ENCODE results near the gene CEP131.

Gene CEP131

GRCh38 chr17:81251094-81251708, 28.4 kb upstream of the CEP131 start:
- Histone ChIP-seq H3K4me3 (ENCODE audit: extremely low read depth, insufficient read depth, low read length, poor library complexity, severe bottlenecking) (no peak overlapping the region), H3K9me3 (ENCODE audit: control insufficient read depth, low read length) (no peaks in the 10 kb centered on the region), H3K4me1 (ENCODE audit: control insufficient read depth, insufficient read depth, low read length, poor library complexity, severe bottlenecking) (peaks cover 8% of the 10 kb centered on the region), H3K27ac (ENCODE audit: low read depth, low read length, severe bottlenecking) (no peak overlapping the region), H3K36me3 (ENCODE audit: control insufficient read depth, insufficient read depth, low read length) (peaks cover 22% of the 10 kb centered on the region)
- WGBS, 2 experiments (ENCODE audit: insufficient coverage in 2 of 2): 87 to 90% methylated on average over 17 to 22 of the region's 25 CpGs

GRCh38 chr17:81250286-81251093, 27.7 kb upstream of the CEP131 start:
- peaks cover 8% of the 10 kb centered on the region for H3K4me1 ChIP-seq (ENCODE audit: control insufficient read depth, insufficient read depth, low read length, poor library complexity, severe bottlenecking)
- no peaks in the 10 kb centered on the region for H3K9me3 ChIP-seq (ENCODE audit: control insufficient read depth, low read length)
- no peak overlapping the region for H3K4me3 ChIP-seq (ENCODE audit: extremely low read depth, insufficient read depth, low read length, poor library complexity, severe bottlenecking)
- 95% methylated on average over 25 to 31 of the region's 31 CpGs for WGBS, 2 experiments (ENCODE audit: insufficient coverage in 2 of 2)
- H3K27ac ChIP-seq (ENCODE audit: low read depth, low read length, severe bottlenecking): no peak overlapping the region
- peaks cover 22% of the 10 kb centered on the region for H3K36me3 ChIP-seq (ENCODE audit: control insufficient read depth, insufficient read depth, low read length)

- Histone ChIP-seq H3K9me3 (ENCODE audit: control insufficient read depth, low read length) (no peaks in the 10 kb centered on the region), H3K36me3 (ENCODE audit: control insufficient read depth, insufficient read depth, low read length) (peaks cover 22% of the 10 kb centered on the region), H3K4me1 (ENCODE audit: control insufficient read depth, insufficient read depth, low read length, poor library complexity, severe bottlenecking) (peaks cover 8% of the 10 kb centered on the region), H3K27ac (ENCODE audit: low read depth, low read length, severe bottlenecking) (no peak overlapping the region), H3K4me3 (ENCODE audit: extremely low read depth, insufficient read depth, low read length, poor library complexity, severe bottlenecking) (no peak overlapping the region)
- 91% methylated on average over 13 to 15 of the region's 15 CpGs for WGBS, 2 experiments (ENCODE audit: insufficient coverage in 2 of 2)
Measured at GRCh38 chr17:81249223-81250040, 26.7 kb upstream of the CEP131 start.

GRCh38 chr17:81248649-81249048, 25.9 kb upstream of the CEP131 start:
- Histone ChIP-seq H3K4me3 (ENCODE audit: extremely low read depth, insufficient read depth, low read length, poor library complexity, severe bottlenecking) (no peak overlapping the region), H3K36me3 (ENCODE audit: control insufficient read depth, insufficient read depth, low read length) (peaks cover 25% of the 10 kb centered on the region), H3K9me3 (ENCODE audit: control insufficient read depth, low read length) (no peaks in the 10 kb centered on the region), H3K27ac (ENCODE audit: low read depth, low read length, severe bottlenecking) (no peak overlapping the region), H3K4me1 (ENCODE audit: control insufficient read depth, insufficient read depth, low read length, poor library complexity, severe bottlenecking) (peaks cover 8% of the 10 kb centered on the region)
- WGBS, 2 experiments (ENCODE audit: insufficient coverage in 2 of 2): 93% methylated on average over 14 of the region's 16 CpGs

GRCh38 chr17:81247339-81247990, 24.7 kb upstream of the CEP131 start:
- Histone ChIP-seq H3K4me1 (ENCODE audit: control insufficient read depth, insufficient read depth, low read length, poor library complexity, severe bottlenecking) (peaks cover 8% of the 10 kb centered on the region), H3K4me3 (ENCODE audit: extremely low read depth, insufficient read depth, low read length, poor library complexity, severe bottlenecking) (no peak overlapping the region), H3K36me3 (ENCODE audit: control insufficient read depth, insufficient read depth, low read length) (peaks cover 25% of the 10 kb centered on the region), H3K27ac (ENCODE audit: low read depth, low read length, severe bottlenecking) (no peak overlapping the region), H3K9me3 (ENCODE audit: control insufficient read depth, low read length) (no peaks in the 10 kb centered on the region)
- WGBS, 2 experiments (ENCODE audit: insufficient coverage in 2 of 2): 91 to 92% methylated on average over 7 to 11 of the region's 15 CpGs

- Histone ChIP-seq H3K4me3 (ENCODE audit: extremely low read depth, insufficient read depth, low read length, poor library complexity, severe bottlenecking) (no peak overlapping the region), H3K27ac (ENCODE audit: low read depth, low read length, severe bottlenecking) (no peak overlapping the region), H3K4me1 (ENCODE audit: control insufficient read depth, insufficient read depth, low read length, poor library complexity, severe bottlenecking) (peaks cover 8% of the 10 kb centered on the region), H3K9me3 (ENCODE audit: control insufficient read depth, low read length) (no peaks in the 10 kb centered on the region), H3K36me3 (ENCODE audit: control insufficient read depth, insufficient read depth, low read length) (peaks cover 28% of the 10 kb centered on the region)
- 93 to 94% methylated on average over 28 of the region's 28 CpGs for WGBS, 2 experiments (ENCODE audit: insufficient coverage in 2 of 2)
Measured at GRCh38 chr17:81246679-81247338, 24.0 kb upstream of the CEP131 start.

GRCh38 chr17:81246343-81246670, 23.5 kb upstream of the CEP131 start:
- no peak overlapping the region for H3K27ac ChIP-seq (ENCODE audit: low read depth, low read length, severe bottlenecking)
- H3K36me3 ChIP-seq (ENCODE audit: control insufficient read depth, insufficient read depth, low read length): peaks cover 28% of the 10 kb centered on the region
- no peaks in the 10 kb centered on the region for H3K9me3 ChIP-seq (ENCODE audit: control insufficient read depth, low read length)
- 97% methylated on average over 8 to 10 of the region's 10 CpGs for WGBS, 2 experiments (ENCODE audit: insufficient coverage in 2 of 2)
- no peak overlapping the region for H3K4me3 ChIP-seq (ENCODE audit: extremely low read depth, insufficient read depth, low read length, poor library complexity, severe bottlenecking)
- H3K4me1 ChIP-seq (ENCODE audit: control insufficient read depth, insufficient read depth, low read length, poor library complexity, severe bottlenecking): peaks cover 8% of the 10 kb centered on the region

- H3K27ac ChIP-seq (ENCODE audit: low read depth, low read length, severe bottlenecking): no peak overlapping the region
- H3K9me3 ChIP-seq (ENCODE audit: control insufficient read depth, low read length): no peaks in the 10 kb centered on the region
- H3K4me3 ChIP-seq (ENCODE audit: extremely low read depth, insufficient read depth, low read length, poor library complexity, severe bottlenecking): no peak overlapping the region
- WGBS, 2 experiments (ENCODE audit: insufficient coverage in 2 of 2): 93 to 96% methylated on average over 37 of the region's 37 CpGs
- H3K4me1 ChIP-seq (ENCODE audit: control insufficient read depth, insufficient read depth, low read length, poor library complexity, severe bottlenecking): peaks cover 8% of the 10 kb centered on the region
- H3K36me3 ChIP-seq (ENCODE audit: control insufficient read depth, insufficient read depth, low read length): peaks cover 28% of the 10 kb centered on the region
Measured at GRCh38 chr17:81245665-81246342, 23.0 kb upstream of the CEP131 start.

GRCh38 chr17:81245024-81245664, 22.4 kb upstream of the CEP131 start:
- peaks cover 9% of the 10 kb centered on the region for H3K4me1 ChIP-seq (ENCODE audit: control insufficient read depth, insufficient read depth, low read length, poor library complexity, severe bottlenecking)
- H3K27ac ChIP-seq (ENCODE audit: low read depth, low read length, severe bottlenecking): no peak overlapping the region
- WGBS, 2 experiments (ENCODE audit: insufficient coverage in 2 of 2): 91 to 92% methylated on average over 24 to 25 of the region's 25 CpGs
- H3K36me3 ChIP-seq (ENCODE audit: control insufficient read depth, insufficient read depth, low read length): peaks cover 28% of the 10 kb centered on the region
- no peak overlapping the region for H3K4me3 ChIP-seq (ENCODE audit: extremely low read depth, insufficient read depth, low read length, poor library complexity, severe bottlenecking)
- H3K9me3 ChIP-seq (ENCODE audit: control insufficient read depth, low read length): no peaks in the 10 kb centered on the region
